SH-SY5Y (cell line): ENCODE data around the gene PI16.

Experiments used
- GATA2 ChIP-seq: IDR thresholded peaks from 2 replicates; pipeline ENCODE4 v1.6.1; 2011; ENCODE audit warnings: mild to moderate bottlenecking, low read depth, low read length
- GATA3 ChIP-seq: IDR thresholded peaks from 2 replicates; pipeline ENCODE4 v1.6.1; 2011; ENCODE audit warnings: low read depth, mild to moderate bottlenecking, low read length, moderate library complexity

The PI16 gene

GRCh38 chr6:36973647-36974046 is 19.1 kb downstream of the PI16 start:
- TF ChIP-seq GATA2 = no peak
- TF ChIP-seq GATA3 = no peak

GRCh38 chr6:36975231-36976006 is 20.9 kb downstream of the PI16 start:
- TF ChIP-seq GATA2 = no peak
- TF ChIP-seq GATA3 = no peak

- TF ChIP-seq GATA3 (no peak), GATA2 (no peak)
These were observed 21.4 kb downstream of the PI16 start for GRCh38 chr6:36976007-36976264.

GRCh38 chr6:36976509-36976908 is 22.0 kb downstream of the PI16 start:
- TF ChIP-seq GATA2 (no peak), GATA3 (no peak)

GRCh38 chr6:36976931-36977330 is 22.4 kb downstream of the PI16 start:
- no peak for TF ChIP-seq GATA2
- TF ChIP-seq GATA3 = no peak

GRCh38 chr6:36977470-36977941 is 23.0 kb downstream of the PI16 start:
- TF ChIP-seq GATA3 = no peak
- TF ChIP-seq GATA2 = no peak

- TF ChIP-seq GATA3 = no peak
- no peak for TF ChIP-seq GATA2
These were observed 24.1 kb downstream of the PI16 start for GRCh38 chr6:36978421-36979346.

- TF ChIP-seq GATA2 (no peak), GATA3 (no peak)
These were observed 24.8 kb downstream of the PI16 start for GRCh38 chr6:36979347-36979742.

GRCh38 chr6:36980129-36980528 is 25.6 kb downstream of the PI16 start:
- TF ChIP-seq GATA3 (no peak), GATA2 (no peak)

- TF ChIP-seq GATA2 (no peak), GATA3 (no peak)
These were observed 26.5 kb downstream of the PI16 start for GRCh38 chr6:36980876-36981619.

- TF ChIP-seq GATA2 (no peak), GATA3 (no peak)
These were observed 29.0 kb downstream of the PI16 start for GRCh38 chr6:36983538-36983937.

- TF ChIP-seq GATA3 (no peak), GATA2 (no peak)
These were observed 30.3 kb downstream of the PI16 start for GRCh38 chr6:36984581-36985416.

- TF ChIP-seq GATA2 (no peak), GATA3 (no peak)
These were observed 30.9 kb downstream of the PI16 start for GRCh38 chr6:36985417-36985807.
